ENCODE results near the gene TBC1D21.

Gene TBC1D21

GRCh38 chr15:73873456-73873855 lies at the start of gene TBC1D21:
TBC1D21 (plus strand) TSS chr15:73873564; CDS start chr15:73873710, 146 bp downstream.
- Mint-ChIP-seq H3K4me3 (no peak within 1 kb of the TSS), H3K9me3 (peaks cover 3% of the 10 kb centered on the region), H3K36me3 (ENCODE audit: low read depth) (no peaks in the 10 kb centered on the region), H3K27me3 (ENCODE audit: low read depth) (peaks cover 45% of the 10 kb centered on the region), H3K4me1 (no peaks in the 10 kb centered on the region), H3K27ac (no peak within 1 kb of the TSS)
- no peak for TF ChIP-seq CTCF (IDR thresholded peaks at IDR 0.05; ENCODE audit: unreplicated experiment in 3 of 3)

GRCh38 chr15:73826711-73827251 lies 46.6 kb upstream of the TBC1D21 start:
- no peaks in the 10 kb centered on the region for H3K36me3 Mint-ChIP-seq (ENCODE audit: low read depth)
- H3K9me3 Mint-ChIP-seq, result no peaks in the 10 kb centered on the region
- H3K27me3 Mint-ChIP-seq (ENCODE audit: low read depth), result peaks cover 34% of the 10 kb centered on the region
- H3K27ac Mint-ChIP-seq, result no peak overlapping the region
- no peaks in the 10 kb centered on the region for H3K4me1 Mint-ChIP-seq
- TF ChIP-seq CTCF (IDR thresholded peaks at IDR 0.05; ENCODE audit: unreplicated experiment in 3 of 3), result no peak
- H3K4me3 Mint-ChIP-seq, result no peak overlapping the region

- no peak for TF ChIP-seq CTCF (IDR thresholded peaks at IDR 0.05; ENCODE audit: unreplicated experiment in 3 of 3)
- Mint-ChIP-seq H3K36me3 (ENCODE audit: low read depth) (no peaks in the 10 kb centered on the region), H3K9me3 (no peaks in the 10 kb centered on the region)
Observed at GRCh38 chr15:73829523-73829922, 43.8 kb upstream of the TBC1D21 start.

GRCh38 chr15:73832657-73833056 lies 40.7 kb upstream of the TBC1D21 start:
- Mint-ChIP-seq H3K4me3 (no peak overlapping the region), H3K27me3 (ENCODE audit: low read depth) (peaks cover 41% of the 10 kb centered on the region), H3K27ac (no peak overlapping the region), H3K36me3 (ENCODE audit: low read depth) (no peaks in the 10 kb centered on the region), H3K9me3 (no peaks in the 10 kb centered on the region), H3K4me1 (no peaks in the 10 kb centered on the region)
- TF ChIP-seq CTCF (IDR thresholded peaks at IDR 0.05; ENCODE audit: unreplicated experiment in 3 of 3), result no peak

More at GRCh38 chr15:73829523-73829922, 43.8 kb upstream of the TBC1D21 start:
- Mint-ChIP-seq H3K4me1 (no peaks in the 10 kb centered on the region), H3K27ac (no peak overlapping the region), H3K4me3 (no peak overlapping the region), H3K27me3 (ENCODE audit: low read depth) (peaks cover 30% of the 10 kb centered on the region)

GRCh38 chr15:73836845-73837244 lies 36.5 kb upstream of the TBC1D21 start:
- H3K27ac Mint-ChIP-seq, result no peak overlapping the region
- no peaks in the 10 kb centered on the region for H3K36me3 Mint-ChIP-seq (ENCODE audit: low read depth)
- TF ChIP-seq CTCF (IDR thresholded peaks at IDR 0.05; ENCODE audit: unreplicated experiment in 3 of 3), result no peak
- H3K27me3 Mint-ChIP-seq (ENCODE audit: low read depth), result peaks cover 57% of the 10 kb centered on the region
- H3K4me1 Mint-ChIP-seq, result no peaks in the 10 kb centered on the region
- H3K9me3 Mint-ChIP-seq, result no peaks in the 10 kb centered on the region
- no peak overlapping the region for H3K4me3 Mint-ChIP-seq

GRCh38 chr15:73838831-73839426 lies 34.4 kb upstream of the TBC1D21 start:
- Mint-ChIP-seq H3K4me3 (no peak overlapping the region), H3K36me3 (ENCODE audit: low read depth) (no peaks in the 10 kb centered on the region), H3K4me1 (no peaks in the 10 kb centered on the region), H3K9me3 (no peaks in the 10 kb centered on the region), H3K27ac (no peak overlapping the region), H3K27me3 (ENCODE audit: low read depth) (peaks cover 59% of the 10 kb centered on the region)
- no peak for TF ChIP-seq CTCF (IDR thresholded peaks at IDR 0.05; ENCODE audit: unreplicated experiment in 3 of 3)
